ENCODE measurements around the gene GC.
"Not testable (repeated sequence)": the region's sequence is repeated elsewhere in the genome, so short reads cannot be mapped to it uniquely, and the experiment has no call there.

The GC gene

GRCh38 chr4:71768123-71768522 lies 15.8 kb downstream of the GC start:
- no peak for DNase-seq (ENCODE audit: low read depth in 3 of 3)

DNA sequence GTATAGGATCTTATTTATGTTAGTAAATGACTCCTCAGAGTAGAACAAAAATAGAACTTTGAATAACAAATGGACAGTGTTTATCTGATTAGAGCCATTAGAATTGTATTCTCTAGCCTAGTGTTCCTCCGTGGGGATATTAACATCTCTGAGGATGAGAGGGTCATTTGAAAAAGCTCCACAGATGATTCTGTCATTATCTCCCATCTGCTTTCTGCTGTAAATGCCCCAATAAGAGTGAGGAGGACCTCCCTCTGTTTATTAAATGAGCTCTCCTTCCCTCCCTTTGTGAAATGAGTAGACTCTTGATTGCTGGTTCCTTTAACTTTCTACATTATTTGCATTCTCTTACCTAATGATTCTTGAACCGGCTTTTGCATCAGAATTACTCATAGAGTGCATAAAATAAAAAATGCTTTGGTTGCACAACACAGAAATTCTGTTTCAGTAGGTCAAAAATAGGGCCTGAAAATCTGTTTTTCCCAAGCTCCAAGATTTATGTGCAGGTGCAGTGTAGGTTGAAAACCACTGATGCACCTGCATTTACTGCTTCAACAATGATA lies 18.0 kb downstream of the GC start:
- no peak for DNase-seq (ENCODE audit: low read depth in 3 of 3)

DNA sequence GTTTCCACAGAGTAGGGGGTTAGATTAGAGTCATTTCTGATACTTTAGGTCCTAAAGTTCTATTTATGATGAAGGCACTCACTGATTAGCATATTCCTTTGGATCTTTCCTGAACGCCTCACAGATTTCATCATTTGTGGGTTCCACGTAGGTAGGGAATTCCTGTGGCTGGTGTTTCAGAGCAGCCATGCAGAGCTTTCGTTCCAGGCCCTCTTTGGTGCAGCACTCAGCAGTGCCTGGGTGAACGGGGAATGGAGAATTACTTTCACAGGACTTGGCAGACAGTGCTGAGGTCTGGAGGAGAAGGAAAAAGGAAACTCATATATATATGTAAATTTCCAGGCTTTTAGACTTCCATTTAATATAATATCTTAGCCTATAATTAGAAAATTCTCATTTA lies 18.5 kb downstream of the GC start:
- DNase-seq (ENCODE audit: low read depth in 3 of 3), result no peak

GRCh38 chr4:71752383-71753042 lies 31.4 kb downstream of the GC start:
- DNase-seq (ENCODE audit: low read depth in 3 of 3), result no peak

GRCh38 chr4:71749008-71749594 lies 34.8 kb downstream of the GC start:
- DNase-seq (ENCODE audit: low read depth in 3 of 3), result no peak

GRCh38 chr4:71746379-71746778 lies 37.5 kb downstream of the GC start:
- DNase-seq (ENCODE audit: low read depth in 3 of 3), result no peak

DNA sequence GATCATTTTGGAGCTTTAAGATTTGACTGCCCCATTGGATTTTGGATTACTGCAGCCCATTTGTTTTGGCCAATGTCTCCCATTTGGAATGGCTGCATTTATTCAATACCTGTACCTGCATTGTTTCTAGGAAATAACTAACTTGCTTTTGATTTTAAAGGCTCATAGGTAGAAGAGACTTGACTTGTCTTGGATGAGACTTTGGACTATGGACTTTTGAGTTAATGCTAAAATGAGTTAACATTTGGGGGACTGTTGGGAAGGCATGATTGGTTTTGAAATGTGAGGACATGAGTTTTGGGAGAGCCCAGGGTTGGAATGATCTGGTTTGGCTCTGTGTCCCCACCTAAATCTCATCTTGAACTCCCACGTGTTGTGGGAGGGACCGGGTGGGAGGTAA lies 45.1 kb downstream of the GC start:
- DNase-seq (ENCODE audit: low read depth in 3 of 3), result not testable (repeated sequence)

- no peak for DNase-seq (ENCODE audit: low read depth in 3 of 3)
Observed at GRCh38 chr4:71732706-71733105, 51.2 kb downstream of the GC start.

DNA sequence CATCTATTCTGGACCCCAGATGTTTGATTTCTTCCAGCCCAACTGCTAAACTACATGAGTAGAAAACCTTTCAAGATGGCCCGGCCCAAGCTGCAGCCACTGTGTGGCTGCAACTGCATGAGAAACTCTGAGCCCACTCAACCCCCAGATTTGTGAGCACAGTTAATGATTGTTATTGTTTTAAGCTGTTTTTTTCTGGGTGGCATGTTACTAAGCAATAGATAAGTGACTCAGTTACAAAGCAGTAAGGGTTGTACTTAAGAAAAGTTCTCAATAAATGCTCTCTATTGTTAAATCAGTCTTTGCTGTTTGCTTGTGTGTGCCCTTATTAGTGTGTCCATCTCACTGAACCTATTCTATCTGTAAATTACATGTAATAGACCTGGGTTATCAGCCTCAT lies 51.8 kb downstream of the GC start:
- no peak for DNase-seq (ENCODE audit: low read depth in 3 of 3)

DNA sequence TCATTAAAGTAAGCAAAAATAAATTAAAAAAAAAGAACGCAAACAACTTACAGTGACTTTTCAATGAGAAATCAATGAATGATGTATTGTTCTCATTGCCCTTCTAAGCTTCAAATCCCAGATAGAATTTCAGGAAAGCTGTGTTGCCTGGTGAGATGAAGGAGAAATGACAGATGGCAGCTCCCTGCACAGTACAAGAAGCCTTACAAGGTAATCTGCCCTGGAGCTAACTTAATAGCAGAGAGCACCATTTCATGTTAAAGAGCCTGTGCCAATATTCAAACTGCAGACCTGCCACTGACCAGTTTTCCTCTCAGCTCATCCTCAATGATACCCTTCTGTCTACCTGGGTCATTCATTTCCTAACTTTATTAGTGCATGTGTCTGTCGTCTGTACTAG lies 54.0 kb downstream of the GC start:
- DNase-seq (ENCODE audit: low read depth in 3 of 3), result no peak

DNA sequence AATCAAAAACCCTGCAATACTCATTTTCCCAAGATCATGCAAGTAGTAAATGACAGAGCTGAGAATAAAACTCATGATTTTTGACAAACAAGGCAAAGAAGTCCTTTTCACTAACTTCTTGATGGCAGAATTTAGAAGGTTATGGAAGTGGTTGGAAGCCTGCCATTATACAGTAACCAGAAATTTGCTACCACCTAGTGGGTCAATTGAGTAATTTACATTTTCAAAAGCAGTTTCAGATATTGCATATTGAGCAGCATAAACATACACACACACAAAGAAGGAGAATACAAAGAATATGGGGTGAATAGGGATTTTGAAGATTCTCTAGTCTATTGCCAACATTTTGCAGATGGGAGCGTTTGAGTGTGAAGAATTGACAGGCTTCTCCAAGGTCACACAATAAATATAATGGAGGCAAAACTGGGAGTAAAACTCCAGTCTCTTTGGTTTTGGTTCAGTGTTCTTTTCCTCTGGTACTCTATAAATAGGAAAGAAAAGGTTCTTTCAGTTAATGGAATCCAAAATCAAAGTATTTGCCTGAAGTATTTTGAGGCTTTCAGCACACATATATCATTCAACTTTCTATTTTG lies 70.2 kb downstream of the GC start:
- no peak for DNase-seq (ENCODE audit: low read depth in 3 of 3)

DNA sequence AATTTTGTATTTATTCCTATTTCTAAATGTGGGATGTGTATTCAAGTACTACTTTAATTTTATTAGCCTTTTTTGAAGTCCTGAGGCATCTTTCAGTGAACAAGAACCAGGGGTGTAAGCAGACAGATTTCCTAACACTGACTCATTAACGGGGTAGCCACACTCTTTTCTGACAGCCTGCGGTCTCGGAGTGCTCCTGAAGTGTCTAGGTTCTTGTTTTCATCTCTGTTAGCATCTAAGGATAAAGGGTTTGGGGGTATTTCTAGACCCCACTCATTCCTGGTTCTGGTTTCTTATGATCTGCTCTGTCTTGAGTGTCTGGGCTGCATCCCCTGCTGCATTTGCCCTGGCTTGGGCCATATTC lies 71.9 kb downstream of the GC start:
- no peak for DNase-seq (ENCODE audit: low read depth in 3 of 3)

- no peak for DNase-seq (ENCODE audit: low read depth in 3 of 3)
Observed at GRCh38 chr4:71711044-71711984, 72.6 kb downstream of the GC start.

DNA sequence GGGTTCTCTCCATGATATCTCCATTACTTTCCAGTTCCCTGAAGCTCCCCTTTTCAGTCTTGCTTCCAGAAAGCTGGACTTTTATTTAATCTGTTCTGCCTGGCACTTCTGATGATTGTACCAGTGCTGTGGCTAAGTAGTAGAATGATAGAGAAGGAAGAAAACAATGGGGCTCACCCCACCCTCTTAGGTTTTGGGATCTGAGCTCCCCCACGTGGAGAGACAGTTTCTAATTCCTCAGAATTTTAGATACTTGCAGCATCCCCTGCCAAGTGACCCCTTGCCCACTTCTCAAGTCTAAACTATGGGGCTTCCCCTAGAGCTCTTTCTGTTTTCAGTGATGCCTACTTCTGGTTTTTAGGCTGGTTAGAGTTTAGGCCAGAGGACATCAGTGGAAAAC lies 73.9 kb downstream of the GC start:
- DNase-seq (ENCODE audit: low read depth in 3 of 3), result no peak

GRCh38 chr4:71698141-71698540 lies 85.7 kb downstream of the GC start:
- no peak for DNase-seq (ENCODE audit: low read depth in 3 of 3)

DNA sequence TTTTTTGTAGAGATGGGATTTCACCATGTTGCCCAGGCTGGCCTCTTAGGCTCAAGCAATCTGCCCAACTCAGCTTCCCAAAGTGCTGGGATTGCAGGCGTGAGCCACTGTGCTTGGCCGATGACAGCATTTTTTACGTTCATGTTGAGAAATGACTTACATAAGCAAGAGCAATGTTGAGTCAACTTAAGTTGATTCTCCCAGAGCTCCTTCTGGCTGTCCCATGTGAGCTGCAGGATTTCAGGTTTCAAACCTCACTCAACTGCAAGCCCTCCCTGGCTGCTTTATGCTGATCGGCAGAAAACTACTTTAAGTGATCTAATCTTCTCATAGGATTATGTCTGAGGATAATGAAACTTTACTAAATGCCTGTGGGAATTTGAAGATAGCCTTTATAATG lies 86.8 kb downstream of the GC start:
- no peak for DNase-seq (ENCODE audit: low read depth in 3 of 3)

DNA sequence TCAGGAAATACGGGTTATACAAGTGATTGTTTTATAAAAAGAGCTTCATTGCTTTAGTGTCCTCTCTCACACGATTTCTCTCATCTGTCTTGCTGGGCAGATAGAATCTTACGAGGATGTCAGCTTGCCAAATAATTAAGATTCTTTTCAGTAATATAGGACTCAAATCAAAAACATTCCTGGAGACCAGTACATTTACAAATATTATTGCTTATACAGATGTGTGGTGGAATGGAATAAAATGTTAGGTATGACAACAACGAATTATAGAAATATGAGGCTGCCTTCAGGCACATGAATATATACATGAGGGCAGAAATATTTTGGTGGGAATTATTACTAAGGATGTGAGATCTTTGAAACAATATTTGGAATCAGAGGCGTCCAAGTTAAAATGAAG lies 88.9 kb downstream of the GC start:
- no peak for DNase-seq (ENCODE audit: low read depth in 3 of 3)

DNA sequence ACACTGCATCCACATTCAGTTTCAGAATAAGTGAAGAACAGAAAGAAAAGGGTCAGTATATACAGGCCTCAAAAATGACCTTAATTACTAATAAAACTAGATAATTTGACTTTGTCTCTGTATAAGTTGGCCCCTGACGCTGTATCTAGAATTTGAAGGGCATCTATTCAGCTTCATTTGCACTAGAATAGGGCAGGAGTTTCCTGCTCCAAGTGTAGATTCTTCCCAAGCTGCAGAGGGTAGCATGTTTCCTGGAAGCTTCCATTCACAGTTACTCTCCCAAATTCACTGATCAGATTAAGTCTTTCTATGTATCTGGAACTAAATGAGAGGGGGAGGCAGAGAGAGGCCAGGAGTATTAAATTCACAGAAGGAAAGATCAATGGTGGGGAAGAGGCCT lies 90.9 kb downstream of the GC start:
- no peak for DNase-seq (ENCODE audit: low read depth in 3 of 3)

DNA sequence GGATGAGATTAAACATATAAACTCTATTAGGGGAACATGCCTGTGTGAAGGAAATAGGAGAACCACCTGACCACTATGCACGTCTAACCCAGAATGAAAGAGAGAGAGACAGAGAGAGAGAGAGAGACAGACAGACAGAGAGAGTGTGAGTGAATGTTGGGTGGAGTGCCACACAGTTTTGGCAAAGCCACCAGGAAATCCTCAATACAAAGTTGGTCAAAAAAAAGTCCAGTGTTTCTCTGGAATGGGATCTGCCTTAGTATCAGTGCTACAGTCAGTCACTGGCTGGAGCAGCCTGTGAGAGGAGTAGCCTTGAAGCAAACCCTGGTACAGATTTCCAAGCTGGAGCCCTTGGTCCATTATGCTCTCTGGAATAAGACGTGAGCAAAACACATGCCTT lies 91.7 kb downstream of the GC start:
- DNase-seq (ENCODE audit: low read depth in 3 of 3), result no peak
